GOT3 (cell line): Measurements from ENCODE around the gene SIN3A.
"Not testable (repeated sequence)": the region's sequence is repeated elsewhere in the genome, so short reads cannot be mapped to it uniquely, and the experiment has no call there.

ENCODE experiments used
- DNase-seq: peaks from one replicate; lab custom pipeline; 2025; ENCODE audit warnings: mixed read lengths; lab: John Stamatoyannopoulos, UW

The SIN3A gene

GRCh38 chr15:75450307-75451201 lies 936 bp downstream of the SIN3A start:
- DNase-seq, result peak; percentile 77

- no peak for DNase-seq
Measured at GRCh38 chr15:75449585-75450306, 1.7 kb downstream of the SIN3A start.

- DNase-seq, result not testable (repeated sequence)
Measured at GRCh38 chr15:75448171-75448570, 3.3 kb downstream of the SIN3A start.

DNA sequence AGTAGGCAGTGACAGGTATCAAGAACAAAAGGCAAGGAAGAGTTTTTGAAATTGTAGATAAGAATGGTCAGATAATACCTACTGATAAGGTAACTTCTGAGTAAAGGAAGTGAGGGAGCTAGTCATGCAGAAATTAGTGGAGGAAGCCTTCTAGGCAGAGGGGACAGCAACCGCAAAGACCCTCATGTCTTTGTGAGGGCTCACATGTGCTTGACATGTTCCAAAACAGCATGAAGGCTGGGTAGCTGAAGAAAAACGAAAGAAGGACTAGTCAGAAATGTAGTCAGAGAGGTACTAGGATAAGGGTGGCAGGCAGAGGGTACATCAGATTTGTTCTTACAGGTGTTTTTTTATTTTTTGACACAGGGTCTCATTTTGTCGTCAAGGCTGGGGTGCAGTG lies 5.3 kb downstream of the SIN3A start:
- DNase-seq, result no peak

DNA sequence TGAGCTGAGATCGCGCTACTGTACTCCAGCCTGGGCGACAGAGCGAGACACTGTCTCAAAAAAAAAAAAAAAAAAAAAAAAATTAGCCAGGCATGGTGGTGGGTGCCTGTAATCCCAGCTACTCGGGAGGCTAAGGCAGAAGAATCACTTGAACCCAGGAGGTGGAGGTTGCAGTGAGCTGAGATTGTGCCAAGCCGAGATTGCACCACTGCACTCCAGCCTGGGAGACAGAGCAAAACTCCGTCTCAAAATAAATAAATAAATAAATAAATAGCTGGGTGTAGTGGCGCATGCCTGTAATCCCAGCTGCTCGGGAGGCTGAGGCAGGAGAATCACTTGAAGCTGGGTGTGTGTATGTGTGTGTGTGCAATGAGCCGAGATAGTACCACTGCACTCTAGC lies 6.2 kb downstream of the SIN3A start:
- DNase-seq, result not testable (repeated sequence)

DNA sequence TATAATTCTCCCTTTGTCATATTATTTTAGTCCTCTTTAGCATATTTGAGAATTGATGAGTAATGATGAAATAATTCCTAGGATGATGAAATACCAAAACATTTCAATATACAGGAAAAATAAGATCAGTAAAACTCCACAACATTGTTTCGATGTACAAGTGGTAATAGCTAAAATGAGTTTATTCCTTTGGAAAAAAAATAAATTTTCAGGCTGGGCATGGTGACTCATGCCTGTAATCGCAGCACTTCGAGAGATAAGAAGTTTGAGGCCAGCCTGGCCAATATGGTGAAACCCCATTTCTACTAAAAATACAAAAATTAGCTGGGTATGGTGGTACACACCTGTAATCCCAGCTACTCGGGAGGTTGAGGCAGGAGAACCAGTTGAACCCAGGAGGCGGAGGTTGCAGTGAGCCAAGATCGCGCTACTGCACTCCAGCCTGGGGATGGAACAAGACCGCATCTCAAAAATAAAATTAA lies 7.5 kb downstream of the SIN3A start:
- DNase-seq, result not testable (repeated sequence)

DNA sequence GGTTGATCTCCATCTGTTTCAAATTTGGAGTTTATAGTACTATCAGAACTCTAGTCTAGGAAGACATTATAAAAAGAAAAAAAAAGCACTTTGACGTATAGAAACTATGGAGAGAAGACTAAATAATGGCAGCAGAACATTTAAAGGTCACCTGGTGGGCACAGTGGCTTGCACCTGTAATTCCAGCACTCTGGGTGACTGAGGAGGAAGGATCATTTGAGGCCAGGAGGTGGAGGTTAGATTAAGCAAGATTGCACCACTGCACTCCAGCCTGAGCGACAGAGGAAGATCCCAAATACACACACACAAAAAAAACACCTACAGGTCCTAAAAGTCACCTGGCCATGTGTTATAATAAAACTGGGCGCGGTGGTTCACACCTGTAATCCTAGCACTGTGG lies 13.8 kb downstream of the SIN3A start:
- no peak for DNase-seq

DNA sequence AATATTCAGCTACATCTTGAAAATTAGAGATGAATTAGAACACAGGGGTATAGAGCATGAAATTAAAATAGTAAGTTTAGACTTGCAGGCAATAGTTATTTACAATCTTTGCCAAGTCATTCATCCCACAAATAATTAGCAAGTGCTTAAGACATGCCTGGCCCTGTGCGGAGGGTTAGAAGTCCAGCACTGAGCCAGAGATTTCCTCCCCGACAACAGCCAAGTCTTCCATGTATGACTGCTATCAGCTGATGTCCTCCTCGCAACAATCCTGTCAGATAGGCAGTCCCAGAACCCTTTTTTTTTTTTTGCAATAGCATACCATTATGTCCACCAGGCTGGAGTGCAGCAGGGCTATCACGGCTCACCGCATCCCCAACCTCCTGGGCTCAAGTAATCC lies 14.6 kb downstream of the SIN3A start:
- no peak for DNase-seq

GRCh38 chr15:75431682-75432081 lies 19.8 kb downstream of the SIN3A start:
- DNase-seq, result no peak

DNA sequence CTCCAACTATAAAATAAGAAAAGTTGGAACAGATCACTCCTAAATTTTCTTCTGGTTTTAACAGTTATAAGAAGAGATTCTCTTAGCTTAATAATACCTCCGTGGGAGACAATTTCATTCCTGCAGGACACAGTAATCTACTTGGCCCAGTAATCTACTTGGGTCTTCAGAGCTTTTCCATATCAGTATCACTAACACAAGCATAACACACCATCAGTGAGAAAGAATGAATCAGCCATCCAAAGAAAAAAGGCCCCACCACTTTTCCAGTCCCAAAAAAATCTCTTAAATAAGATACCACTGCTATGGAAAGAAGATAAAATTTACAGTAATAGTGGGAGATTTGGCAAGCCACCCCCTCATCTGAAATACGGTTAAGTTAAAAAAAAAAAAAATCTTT lies 20.2 kb downstream of the SIN3A start:
- DNase-seq, result no peak

- no peak for DNase-seq
Measured at GRCh38 chr15:75430259-75430658, 21.2 kb downstream of the SIN3A start.

DNA sequence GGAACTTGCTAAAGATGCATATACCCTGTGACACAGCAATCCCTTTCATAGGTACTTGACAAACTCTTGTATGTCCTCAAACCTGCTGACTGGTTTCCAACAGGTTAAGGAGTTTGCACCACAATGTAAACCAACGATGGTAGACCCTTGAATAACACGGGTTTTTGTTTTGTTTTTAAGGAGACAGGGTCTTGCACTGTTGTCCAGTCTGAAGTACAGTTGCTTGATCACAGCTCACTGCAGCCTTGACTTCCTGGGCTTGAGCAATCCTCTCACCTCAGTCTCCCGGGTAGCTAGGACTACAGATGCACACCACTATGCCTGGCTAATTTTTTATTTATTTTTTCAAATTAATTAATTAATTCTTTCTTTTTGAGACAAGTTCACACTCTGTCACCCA lies 23.3 kb downstream of the SIN3A start:
- no peak for DNase-seq

DNA sequence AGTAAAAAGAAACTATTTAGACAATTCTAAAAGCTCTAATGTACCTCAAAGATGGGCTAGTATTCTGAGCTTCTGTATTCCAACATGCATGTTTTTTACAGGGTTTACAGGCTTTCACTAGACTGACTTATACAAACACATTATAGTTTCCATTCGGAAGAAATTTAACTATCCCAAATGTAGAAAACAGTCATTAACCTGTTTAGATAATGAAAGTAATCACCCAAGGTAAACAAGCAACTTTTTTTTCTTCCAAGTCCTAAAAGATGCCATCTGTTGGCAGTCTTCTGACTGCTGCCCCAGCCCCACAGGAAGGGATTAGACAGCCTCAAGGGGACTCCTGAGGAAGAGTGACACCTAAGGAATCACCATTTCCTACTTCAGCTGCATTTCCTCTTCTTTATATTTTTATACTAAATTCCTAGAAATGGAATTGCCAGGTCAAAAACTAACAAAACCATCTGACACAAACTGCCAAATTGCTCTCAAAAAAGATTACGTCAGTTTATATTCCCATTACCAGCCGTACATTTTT lies 25.5 kb downstream of the SIN3A start:
- DNase-seq, result no peak

DNA sequence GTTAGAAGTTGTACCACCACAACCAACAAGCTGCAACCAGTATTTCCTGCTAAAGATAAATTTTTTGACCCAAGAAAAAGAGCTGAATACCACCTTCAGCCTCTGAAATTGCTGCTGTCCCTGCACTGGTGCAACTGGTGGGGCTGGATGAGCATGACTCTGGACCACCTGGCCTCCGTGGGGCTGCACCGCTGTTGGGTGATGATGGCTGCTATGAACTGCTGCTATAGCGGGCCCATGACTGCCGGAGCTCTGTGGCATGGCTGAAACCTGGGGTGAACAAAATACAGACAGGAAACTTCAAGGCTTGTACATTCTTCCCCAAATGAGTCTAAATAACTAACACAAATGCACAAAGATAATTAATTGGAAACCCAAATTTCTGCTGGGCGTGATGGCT lies 28.9 kb downstream of the SIN3A start:
- no peak for DNase-seq

DNA sequence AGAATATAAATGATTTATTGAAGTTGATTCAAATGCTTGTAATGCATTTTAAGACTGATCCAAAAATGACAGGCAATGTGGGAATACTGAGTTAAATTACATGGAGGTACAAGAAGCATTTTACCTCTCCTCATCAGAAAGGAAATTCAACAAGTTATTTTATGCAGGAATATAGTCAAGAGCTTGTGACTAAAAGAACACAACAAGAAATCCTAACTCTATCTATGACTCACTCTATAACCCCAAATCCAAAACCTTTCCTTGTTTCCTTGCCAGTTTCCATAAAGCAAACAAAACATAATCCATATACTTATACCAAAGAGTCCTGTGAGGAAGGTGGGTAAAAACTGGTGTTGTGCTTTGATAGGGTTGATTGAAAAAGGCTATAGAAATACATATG lies 30.8 kb downstream of the SIN3A start:
- DNase-seq, result no peak

- no peak for DNase-seq
Measured at GRCh38 chr15:75416584-75416983, 34.9 kb downstream of the SIN3A start.

DNA sequence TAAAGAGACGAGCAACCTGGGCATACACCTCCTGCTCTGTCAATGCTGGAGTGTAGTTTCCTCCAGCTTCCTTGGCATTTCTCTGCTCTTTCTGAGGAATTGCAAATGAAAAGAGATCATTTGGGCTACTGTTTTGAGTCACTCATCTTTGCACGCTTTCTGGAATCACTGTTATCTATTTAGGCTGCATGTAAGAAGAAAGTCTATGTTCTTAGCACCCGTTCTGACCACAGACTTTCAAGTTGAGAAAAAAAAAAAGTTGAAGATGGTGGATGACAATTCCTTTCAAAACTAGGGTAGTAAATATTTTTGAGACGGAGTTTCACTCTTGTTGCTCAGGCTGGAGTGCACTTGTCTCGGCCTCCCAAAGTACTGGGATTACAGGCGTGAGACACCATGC lies 41.3 kb downstream of the SIN3A start:
- DNase-seq, result no peak

DNA sequence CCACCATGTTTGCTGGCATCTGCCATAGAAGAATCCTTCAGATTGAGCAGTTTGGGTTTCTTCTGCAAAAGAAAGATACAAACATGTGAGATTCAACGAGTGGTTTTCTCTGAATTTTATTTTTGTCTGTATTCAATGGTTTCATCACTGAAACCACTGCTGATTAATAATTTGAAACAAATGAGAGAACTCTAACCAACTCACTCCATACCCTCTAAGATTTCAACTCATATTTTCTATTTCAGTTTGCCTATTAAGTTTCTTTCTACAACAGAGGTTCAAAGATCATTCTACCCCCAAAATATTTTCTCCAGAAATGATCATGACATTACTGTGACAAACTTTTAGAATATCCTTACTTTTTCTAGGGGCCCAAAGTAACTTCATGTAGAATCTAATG lies 44.4 kb downstream of the SIN3A start:
- DNase-seq, result no peak

DNA sequence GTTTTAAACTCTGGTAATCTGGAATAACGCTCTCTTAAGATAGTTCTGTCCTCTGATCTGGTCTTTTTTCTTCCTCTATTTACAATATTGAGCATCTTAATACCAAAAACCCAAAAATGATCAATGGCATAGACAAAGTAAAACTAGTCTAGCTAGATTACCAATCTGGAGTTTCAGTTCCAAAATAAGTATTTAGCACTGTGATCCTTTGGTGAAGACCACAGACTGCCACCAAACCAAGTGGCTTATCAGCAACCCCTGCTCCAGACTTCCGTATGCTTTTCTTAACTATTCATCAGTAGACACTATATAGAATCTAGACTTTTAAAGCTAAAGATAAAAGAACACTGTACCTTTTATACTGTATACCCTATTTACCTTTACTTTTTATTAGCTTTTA lies 47.6 kb downstream of the SIN3A start:
- no peak for DNase-seq

DNA sequence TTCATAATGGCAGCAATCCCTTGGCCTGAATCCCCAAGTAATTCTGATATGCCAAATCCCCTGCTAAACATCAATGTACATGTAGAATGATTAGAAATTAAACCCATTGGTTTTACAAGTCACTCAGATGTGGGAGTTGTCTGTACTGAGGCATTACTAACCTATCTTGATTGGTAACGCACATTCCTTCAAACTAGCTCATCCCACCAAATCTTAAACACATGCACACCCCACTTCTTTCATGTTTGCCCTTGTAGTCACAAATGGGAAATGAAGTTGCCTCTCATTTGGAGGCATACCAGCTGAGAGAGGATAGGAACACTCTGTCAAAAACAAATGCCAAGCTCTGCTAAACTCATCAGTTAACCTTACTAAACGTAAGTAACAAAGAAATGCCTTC lies 54.0 kb downstream of the SIN3A start:
- no peak for DNase-seq

DNA sequence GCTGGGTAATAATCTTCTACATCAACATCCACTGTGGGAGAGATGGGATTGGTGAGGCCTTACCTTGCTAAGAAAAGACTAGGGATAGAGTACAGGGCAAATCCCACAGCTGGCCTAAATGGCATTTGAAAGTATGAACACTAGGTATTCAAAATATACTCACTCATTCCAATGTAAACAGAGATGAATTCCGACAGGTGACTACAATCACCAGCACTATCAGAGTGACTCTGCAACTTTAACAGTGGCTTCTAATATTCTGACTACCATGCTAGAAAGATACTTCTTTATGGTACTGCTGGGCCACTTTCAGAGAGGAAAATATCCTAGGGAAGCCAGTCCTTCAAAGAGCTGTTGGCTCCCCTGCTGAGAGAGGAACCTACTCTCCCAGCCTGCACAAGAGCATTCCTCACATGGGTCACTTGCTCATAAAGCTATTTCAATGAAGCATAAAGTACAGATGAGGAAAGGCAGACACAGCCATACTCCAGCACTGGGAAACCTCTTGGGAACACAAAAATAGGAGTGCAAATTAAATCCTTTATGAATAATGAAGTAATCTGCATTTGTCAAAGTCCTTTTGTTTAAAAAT lies 61.6 kb downstream of the SIN3A start:
- no peak for DNase-seq

DNA sequence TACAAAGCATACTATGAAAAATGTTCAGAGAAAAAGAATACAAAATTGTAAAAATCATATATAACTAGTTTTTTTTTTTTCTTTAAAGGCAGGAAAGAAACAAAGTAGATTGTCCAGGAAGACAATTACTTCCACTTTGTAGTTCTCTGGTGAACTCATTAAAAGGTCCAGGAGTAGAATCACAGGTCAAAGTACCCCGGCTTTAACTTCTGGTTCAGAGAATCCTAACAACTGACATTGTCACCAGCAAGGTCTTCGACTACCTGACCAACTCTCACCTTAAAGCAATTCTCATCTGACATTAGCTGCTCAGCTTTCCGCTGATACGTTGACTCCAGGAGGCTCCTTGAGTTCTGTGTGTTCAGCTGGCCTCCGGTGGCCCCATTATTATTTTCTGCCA lies 67.5 kb downstream of the SIN3A start:
- DNase-seq, result not testable (repeated sequence)

DNA sequence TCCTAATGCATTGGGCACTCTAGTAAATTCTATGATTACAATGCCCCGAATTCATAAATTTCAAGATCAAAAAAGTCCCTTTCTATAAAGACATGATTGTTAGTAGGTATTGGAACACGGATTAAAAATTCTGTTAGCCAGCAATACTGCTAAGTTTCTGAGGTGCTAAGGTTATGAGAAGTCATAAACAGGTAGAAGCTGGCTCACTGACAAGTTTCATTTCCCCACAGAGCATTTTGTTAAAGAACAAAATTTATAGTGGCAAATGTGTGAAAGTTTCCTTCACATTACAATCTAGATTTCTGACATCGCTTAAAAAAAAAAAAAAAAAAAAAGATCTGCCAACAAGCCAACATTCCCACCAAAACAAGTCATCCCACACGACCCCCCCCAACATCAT lies 70.7 kb downstream of the SIN3A start:
- no peak for DNase-seq
